ENCODE results near the gene PFKFB3. TPM values are rescaled to one million over a fixed set of nuclear protein-coding genes. Genes with fewer than 3 reads are reported as not detected.

The PFKFB3 gene
- total and polyA plus RNA-seq, 9 of the 15 experiments (the other 6 are each of a cell fraction or from before 2014, with no cell fraction given): 0.46 to 21.6 (median 7.8) TPM

GRCh38 chr10:6200734-6201515, 1.8 kb upstream of the PFKFB3 start (continued):
- TF ChIP-seq ZNF318 (IDR thresholded peaks at IDR 0.05; ENCODE audit: borderline replicate concordance in 1 of 2, low read depth in 1 of 2) (no peak), MEIS2 (IDR thresholded peaks at IDR 0.05; ENCODE audit: partially characterized antibody) (peak; percentile 88), ARID4B (CRISPR knock-in tag; IDR thresholded peaks at IDR 0.05) (0 out of 2 replicates have a peak, but pooled peaks have one; percentile 26), ATF4 (CRISPR knock-in tag; IDR thresholded peaks at IDR 0.05) (no peak), RCOR1 (IDR thresholded peaks at IDR 0.05; ENCODE audit: borderline replicate concordance in 1 of 2, low read depth in 2 of 2, low read length in 2 of 2) (0 out of 4 replicates have a peak, but pooled peaks of 1 of the 2 experiments have one; percentile 30), CEBPB (tag; IDR thresholded peaks at IDR 0.05) (no peak), NR3C1 (CRISPR knock-in tag; IDR thresholded peaks at IDR 0.05) (no peak), KAT8 (IDR thresholded peaks at IDR 0.05; ENCODE audit: low read depth) (no peak), ZNF175 (CRISPR knock-in tag; IDR thresholded peaks at IDR 0.05; ENCODE audit: low read depth) (no peak), TFAP4 (CRISPR knock-in tag; IDR thresholded peaks at IDR 0.05; ENCODE audit: borderline replicate concordance) (peak; percentile 33; the same call in 1 of the 2 replicates), HSF4 (CRISPR knock-in tag; IDR thresholded peaks at IDR 0.05; ENCODE audit: borderline replicate concordance) (no peak)
